ENCODE results near the gene TCF3.

DNA sequence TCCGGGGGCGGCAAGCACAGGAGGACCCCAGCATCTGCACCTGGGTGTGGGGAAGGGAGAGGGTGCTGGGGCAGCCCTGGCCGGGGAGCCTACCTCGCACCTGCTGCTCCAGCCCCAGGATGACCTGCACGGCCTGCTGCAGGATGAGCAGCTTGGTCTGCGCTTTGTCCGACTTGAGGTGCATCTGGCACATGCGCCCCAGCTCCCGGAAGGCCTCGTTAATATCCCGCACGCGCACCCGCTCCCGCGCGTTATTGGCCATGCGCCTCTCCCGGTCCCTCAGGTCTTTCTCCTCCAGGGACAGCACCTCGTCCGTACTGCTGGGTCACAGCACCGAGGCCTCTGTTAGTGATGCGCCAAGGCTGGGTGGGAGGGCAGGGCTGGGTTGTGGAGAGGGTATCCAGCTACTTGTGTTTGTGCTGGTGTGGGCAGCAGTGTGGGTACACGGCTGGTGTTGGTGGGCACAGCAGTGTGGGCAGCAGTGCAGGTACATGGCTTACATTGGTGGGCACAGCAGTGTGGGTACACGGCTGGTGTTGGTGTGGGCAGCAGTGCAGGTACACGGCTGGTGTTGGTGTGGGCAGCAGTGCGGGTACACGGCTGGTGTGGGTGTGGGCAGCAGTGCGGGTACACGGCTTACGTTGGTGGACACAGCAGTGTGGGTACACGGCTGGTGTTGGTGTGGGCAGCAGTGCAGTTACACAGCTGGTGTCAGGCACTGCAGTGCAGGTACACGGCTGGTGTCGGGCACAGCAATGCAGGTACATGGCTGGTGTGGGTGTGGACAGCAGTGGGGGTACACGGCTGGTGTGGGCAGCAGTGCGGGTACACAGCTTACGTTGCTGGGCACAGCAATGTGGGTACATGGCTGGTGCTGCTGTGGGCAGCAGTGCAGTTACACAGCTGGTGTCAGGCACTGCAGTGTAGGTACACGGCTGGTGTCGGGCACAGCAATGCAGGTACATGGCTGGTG lies 40.0 kb downstream of the TCF3 start:
- TF ChIP-seq EZH2 (IDR thresholded peaks at IDR 0.05; ENCODE audit: low read depth, low read length, severe bottlenecking): no peak
- TF ChIP-seq TEAD4 (IDR thresholded peaks at IDR 0.05; ENCODE audit: low read depth, low read length): no peak
- TF ChIP-seq, protein P1, sequence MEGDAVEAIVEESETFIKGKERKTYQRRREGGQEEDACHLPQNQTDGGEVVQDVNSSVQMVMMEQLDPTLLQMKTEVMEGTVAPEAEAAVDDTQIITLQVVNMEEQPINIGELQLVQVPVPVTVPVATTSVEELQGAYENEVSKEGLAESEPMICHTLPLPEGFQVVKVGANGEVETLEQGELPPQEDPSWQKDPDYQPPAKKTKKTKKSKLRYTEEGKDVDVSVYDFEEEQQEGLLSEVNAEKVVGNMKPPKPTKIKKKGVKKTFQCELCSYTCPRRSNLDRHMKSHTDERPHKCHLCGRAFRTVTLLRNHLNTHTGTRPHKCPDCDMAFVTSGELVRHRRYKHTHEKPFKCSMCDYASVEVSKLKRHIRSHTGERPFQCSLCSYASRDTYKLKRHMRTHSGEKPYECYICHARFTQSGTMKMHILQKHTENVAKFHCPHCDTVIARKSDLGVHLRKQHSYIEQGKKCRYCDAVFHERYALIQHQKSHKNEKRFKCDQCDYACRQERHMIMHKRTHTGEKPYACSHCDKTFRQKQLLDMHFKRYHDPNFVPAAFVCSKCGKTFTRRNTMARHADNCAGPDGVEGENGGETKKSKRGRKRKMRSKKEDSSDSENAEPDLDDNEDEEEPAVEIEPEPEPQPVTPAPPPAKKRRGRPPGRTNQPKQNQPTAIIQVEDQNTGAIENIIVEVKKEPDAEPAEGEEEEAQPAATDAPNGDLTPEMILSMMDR (IDR thresholded peaks at IDR 0.05; ENCODE audit: control extremely low read depth in 1 of 3, insufficient read depth in 1 of 3, low read depth in 1 of 3, low read length in 3 of 3): no peak
- no peak for TF ChIP-seq JUN (IDR thresholded peaks at IDR 0.05; ENCODE audit: low read depth, low read length)
- TF ChIP-seq POLR2A (IDR thresholded peaks at IDR 0.05; ENCODE audit: control extremely low read depth in 1 of 2, low read depth in 2 of 2, low read length in 2 of 2): no peak
- no peak for TF ChIP-seq EP300 (IDR thresholded peaks at IDR 0.05; ENCODE audit: borderline replicate concordance in 1 of 2, low read depth in 2 of 2, low read length in 2 of 2)
- TF ChIP-seq SIRT6 (IDR thresholded peaks at IDR 0.05; ENCODE audit: low read length): no peak
- TF ChIP-seq CHD2 (IDR thresholded peaks at IDR 0.05; ENCODE audit: low read length): no peak

All from H1 (cell line).